Measurements from ENCODE around the gene EPAS1.

- TF ChIP-seq CTCF (IDR thresholded peaks at IDR 0.05) (no peak), HMGXB4 (CRISPR knock-in tag; IDR thresholded peaks at IDR 0.05) (no peak), NR3C1 (CRISPR knock-in tag; conservative IDR thresholded peaks at IDR 0.05; ENCODE audit: low read depth) (no peak), USF2 (CRISPR knock-in tag; IDR thresholded peaks at IDR 0.05) (no peak), KAT7 (CRISPR knock-in tag; IDR thresholded peaks at IDR 0.05; ENCODE audit: borderline replicate concordance) (no peak), MAX (CRISPR knock-in tag; IDR thresholded peaks at IDR 0.05) (no peak)
These were observed 8.0 kb downstream of the EPAS1 start for GRCh38 chr2:46305187-46305586.

Data from WTC11 (cell line).